ENCODE results near the gene CAMK1. TPM values are rescaled to one million over a fixed set of nuclear protein-coding genes. Genes with fewer than 3 reads are reported as not detected.

CAMK1 gene
- total RNA-seq, 1 experiment from 2014 or later, result 41.6 TPM

DNA sequence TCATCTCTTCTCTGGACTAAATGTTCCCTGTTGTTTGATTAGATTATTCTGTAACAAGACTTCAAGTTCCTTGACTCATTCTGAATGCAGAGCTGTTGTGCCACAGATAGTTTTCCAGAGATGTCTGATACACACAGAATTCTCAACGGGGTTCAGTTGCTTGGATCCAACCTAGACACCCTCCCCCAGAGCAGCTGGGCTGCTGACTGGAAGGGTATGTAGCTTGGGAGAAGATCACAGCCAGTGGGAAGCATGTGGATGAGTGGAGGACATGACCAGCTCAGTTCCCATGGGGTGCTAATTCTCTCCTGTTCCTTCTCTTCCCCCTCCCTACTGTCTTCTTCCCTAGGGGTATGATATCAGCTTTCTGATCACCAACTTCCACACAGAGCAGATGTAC is 33.7 kb upstream of the CAMK1 start:
- Histone ChIP-seq H3K27me3 (ENCODE audit: low read length) (no peaks in the 10 kb centered on the region), H3K9ac (ENCODE audit: low read length) (no peak overlapping the region), H3K79me2 (ENCODE audit: low read length) (0 out of 2 replicates have a peak, but pooled peaks cover 6% of the 10 kb centered on the region), H2AFZ (ENCODE audit: low read length) (no peak overlapping the region), H3K9me3 (ENCODE audit: low read length) (no peaks in the 10 kb centered on the region), H3K4me2 (ENCODE audit: low read depth, low read length, poor library complexity, severe bottlenecking) (no peak overlapping the region), H3K36me3 (ENCODE audit: insufficient read depth, low read length) (peaks cover 54% of the 10 kb centered on the region), H3K4me3 (ENCODE audit: low read length) (no peak overlapping the region), H3K27ac (ENCODE audit: low read length) (no peak overlapping the region), H4K20me1 (ENCODE audit: insufficient read depth, low read depth, low read length) (peaks cover 9% of the 10 kb centered on the region; the same call in 1 of the 2 replicates), H3K9me2 (replicated peaks; ENCODE audit: insufficient read depth, low read length) (no peaks in the 10 kb centered on the region), H3K4me1 (ENCODE audit: low read length) (peaks cover 3% of the 10 kb centered on the region; the same call in 1 of the 2 replicates)
- no peak for DNase-seq

DNA sequence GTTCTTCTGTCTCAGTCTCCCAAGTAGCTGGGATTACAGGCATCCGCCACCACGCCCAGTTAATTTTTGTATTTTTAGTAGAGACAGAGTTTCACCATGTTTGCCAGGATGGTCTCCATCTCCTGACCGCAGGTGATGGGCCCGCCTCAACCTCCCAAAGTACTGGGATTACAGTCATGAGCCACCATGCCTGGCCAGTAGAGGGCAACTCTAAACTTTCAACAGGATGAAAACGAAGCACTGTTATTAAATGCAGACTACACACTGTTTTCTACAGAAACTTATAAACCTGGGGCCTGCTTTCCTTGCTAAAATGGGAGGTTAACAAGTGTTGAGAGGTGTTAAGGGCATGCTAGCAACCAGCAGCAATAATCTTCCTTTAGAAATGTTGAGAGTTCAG is 30.8 kb upstream of the CAMK1 start:
- H3K79me2 ChIP-seq (ENCODE audit: low read length), result peaks cover 30% of the 10 kb centered on the region
- H3K27me3 ChIP-seq (ENCODE audit: low read length), result no peaks in the 10 kb centered on the region
- no peak overlapping the region for H3K4me2 ChIP-seq (ENCODE audit: low read depth, low read length, poor library complexity, severe bottlenecking)
- peaks cover 69% of the 10 kb centered on the region for H3K36me3 ChIP-seq (ENCODE audit: insufficient read depth, low read length)
- H4K20me1 ChIP-seq (ENCODE audit: insufficient read depth, low read depth, low read length), result peaks cover 13% of the 10 kb centered on the region
- no peaks in the 10 kb centered on the region for H3K9me3 ChIP-seq (ENCODE audit: low read length)
- H3K4me3 ChIP-seq (ENCODE audit: low read length), result no peak overlapping the region
- DNase-seq, result no peak
- no peaks in the 10 kb centered on the region; the same call in 1 of the 2 replicates for H3K4me1 ChIP-seq (ENCODE audit: low read length)
- H2AFZ ChIP-seq (ENCODE audit: low read length), result no peak overlapping the region
- H3K27ac ChIP-seq (ENCODE audit: low read length), result no peak overlapping the region
- H3K9me2 ChIP-seq (replicated peaks; ENCODE audit: insufficient read depth, low read length), result no peaks in the 10 kb centered on the region
- H3K9ac ChIP-seq (ENCODE audit: low read length), result no peak overlapping the region

DNA sequence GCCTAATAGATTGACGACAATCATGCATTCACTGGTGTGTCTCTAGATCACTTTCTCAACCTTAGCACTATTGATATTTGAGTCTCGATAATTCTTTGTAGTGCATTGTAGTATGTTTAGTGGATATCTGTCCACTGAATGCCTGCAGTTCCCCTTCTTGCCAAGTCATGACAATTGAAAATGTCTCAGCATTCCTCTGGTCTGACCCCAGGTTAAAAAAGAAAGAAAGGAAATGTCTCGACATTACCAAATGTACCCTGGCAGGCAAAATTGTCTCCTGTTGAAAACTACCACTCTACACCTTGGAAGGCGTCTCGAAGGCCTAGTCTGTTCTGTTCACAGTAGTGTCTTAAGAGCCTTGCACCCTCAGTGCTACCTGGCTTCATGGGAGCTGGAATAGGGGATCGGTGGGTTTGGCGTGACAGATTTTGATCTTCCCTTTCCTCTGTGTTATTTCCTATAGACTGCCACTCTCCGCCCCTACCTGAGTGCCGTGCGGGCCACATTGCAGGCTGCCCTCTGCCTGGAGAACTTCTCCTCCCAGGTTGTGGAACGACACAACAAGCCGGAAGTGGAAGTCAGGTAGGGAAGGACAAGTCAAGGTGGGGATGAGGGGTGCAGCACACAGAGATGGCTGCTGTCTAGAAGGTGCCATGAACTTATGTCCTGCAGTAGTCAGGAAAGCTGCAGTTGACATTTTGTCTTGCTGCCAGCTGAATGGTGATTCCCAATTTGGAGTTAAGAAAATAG is 27.6 kb upstream of the CAMK1 start:
- DNase-seq, result no peak
- Histone ChIP-seq H3K79me2 (ENCODE audit: low read length) (peaks cover 57% of the 10 kb centered on the region), H3K9me3 (ENCODE audit: low read length) (no peaks in the 10 kb centered on the region), H4K20me1 (ENCODE audit: insufficient read depth, low read depth, low read length) (peaks cover 30% of the 10 kb centered on the region), H3K9ac (ENCODE audit: low read length) (no peak overlapping the region), H3K27me3 (ENCODE audit: low read length) (no peaks in the 10 kb centered on the region), H3K27ac (ENCODE audit: low read length) (no peak overlapping the region), H3K9me2 (replicated peaks; ENCODE audit: insufficient read depth, low read length) (no peaks in the 10 kb centered on the region), H3K4me1 (ENCODE audit: low read length) (peaks cover 18% of the 10 kb centered on the region), H2AFZ (ENCODE audit: low read length) (no peak overlapping the region), H3K4me2 (ENCODE audit: low read depth, low read length, poor library complexity, severe bottlenecking) (no peak overlapping the region), H3K4me3 (ENCODE audit: low read length) (no peak overlapping the region), H3K36me3 (ENCODE audit: insufficient read depth, low read length) (peaks cover 51% of the 10 kb centered on the region)

DNA sequence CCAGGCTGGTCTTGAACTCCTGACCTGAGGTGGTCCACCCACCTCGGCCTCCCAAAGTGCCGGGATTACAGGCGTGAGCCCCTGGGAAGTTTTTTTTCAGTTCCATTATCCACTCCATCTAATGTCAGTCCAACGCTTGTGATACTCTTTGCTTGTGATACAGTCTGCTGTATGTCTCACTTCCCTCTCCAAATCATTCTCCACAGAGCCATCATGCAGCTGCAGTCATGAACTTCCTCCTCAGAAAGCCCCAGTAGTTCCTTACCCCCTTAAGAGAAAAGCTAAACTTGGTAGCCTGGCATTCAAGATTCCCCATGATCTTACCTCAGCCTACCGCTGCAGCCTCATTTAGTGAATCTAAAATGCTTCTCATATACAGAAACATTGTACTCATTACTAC is 25.5 kb upstream of the CAMK1 start:
- Histone ChIP-seq H3K4me3 (ENCODE audit: low read length) (no peak overlapping the region), H3K27ac (ENCODE audit: low read length) (no peak overlapping the region), H3K36me3 (ENCODE audit: insufficient read depth, low read length) (peaks cover 39% of the 10 kb centered on the region), H3K79me2 (ENCODE audit: low read length) (peaks cover 77% of the 10 kb centered on the region), H3K9ac (ENCODE audit: low read length) (no peak overlapping the region), H4K20me1 (ENCODE audit: insufficient read depth, low read depth, low read length) (peaks cover 26% of the 10 kb centered on the region), H3K4me1 (ENCODE audit: low read length) (peaks cover 30% of the 10 kb centered on the region), H3K9me3 (ENCODE audit: low read length) (no peaks in the 10 kb centered on the region), H2AFZ (ENCODE audit: low read length) (no peak overlapping the region), H3K9me2 (replicated peaks; ENCODE audit: insufficient read depth, low read length) (no peaks in the 10 kb centered on the region), H3K27me3 (ENCODE audit: low read length) (no peaks in the 10 kb centered on the region), H3K4me2 (ENCODE audit: low read depth, low read length, poor library complexity, severe bottlenecking) (no peak overlapping the region)
- no peak for DNase-seq

DNA sequence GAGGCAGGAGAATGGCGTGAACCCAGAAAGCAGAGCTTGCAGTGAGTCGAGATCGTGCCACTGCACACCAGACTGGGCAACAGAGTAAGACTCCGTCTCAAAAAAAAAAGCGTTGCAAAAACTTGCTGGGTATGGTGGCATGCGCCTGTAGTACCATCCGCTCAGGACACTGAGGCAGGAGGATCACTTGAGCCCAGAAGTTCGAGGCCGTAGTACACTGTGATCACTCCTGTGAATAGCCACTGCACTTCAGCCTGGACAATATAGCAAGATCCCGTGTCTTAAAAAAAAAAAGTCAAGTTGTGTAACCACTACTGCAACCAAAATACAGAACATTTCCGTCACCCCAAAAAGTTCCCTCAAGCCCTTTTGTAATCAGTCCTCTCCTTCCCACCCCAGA is 24.7 kb upstream of the CAMK1 start:
- Histone ChIP-seq H3K27ac (ENCODE audit: low read length) (no peak overlapping the region), H3K9me3 (ENCODE audit: low read length) (no peaks in the 10 kb centered on the region), H3K36me3 (ENCODE audit: insufficient read depth, low read length) (peaks cover 38% of the 10 kb centered on the region), H3K9ac (ENCODE audit: low read length) (no peak overlapping the region), H3K27me3 (ENCODE audit: low read length) (no peaks in the 10 kb centered on the region), H3K4me1 (ENCODE audit: low read length) (peaks cover 30% of the 10 kb centered on the region), H3K9me2 (replicated peaks; ENCODE audit: insufficient read depth, low read length) (no peaks in the 10 kb centered on the region), H4K20me1 (ENCODE audit: insufficient read depth, low read depth, low read length) (peaks cover 26% of the 10 kb centered on the region), H2AFZ (ENCODE audit: low read length) (no peak overlapping the region), H3K4me2 (ENCODE audit: low read depth, low read length, poor library complexity, severe bottlenecking) (peak overlapping the region; percentile 100), H3K79me2 (ENCODE audit: low read length) (peaks cover 71% of the 10 kb centered on the region), H3K4me3 (ENCODE audit: low read length) (peak overlapping the region; percentile 91; the same call in 1 of the 2 replicates)
- DNase-seq, result no peak

DNA sequence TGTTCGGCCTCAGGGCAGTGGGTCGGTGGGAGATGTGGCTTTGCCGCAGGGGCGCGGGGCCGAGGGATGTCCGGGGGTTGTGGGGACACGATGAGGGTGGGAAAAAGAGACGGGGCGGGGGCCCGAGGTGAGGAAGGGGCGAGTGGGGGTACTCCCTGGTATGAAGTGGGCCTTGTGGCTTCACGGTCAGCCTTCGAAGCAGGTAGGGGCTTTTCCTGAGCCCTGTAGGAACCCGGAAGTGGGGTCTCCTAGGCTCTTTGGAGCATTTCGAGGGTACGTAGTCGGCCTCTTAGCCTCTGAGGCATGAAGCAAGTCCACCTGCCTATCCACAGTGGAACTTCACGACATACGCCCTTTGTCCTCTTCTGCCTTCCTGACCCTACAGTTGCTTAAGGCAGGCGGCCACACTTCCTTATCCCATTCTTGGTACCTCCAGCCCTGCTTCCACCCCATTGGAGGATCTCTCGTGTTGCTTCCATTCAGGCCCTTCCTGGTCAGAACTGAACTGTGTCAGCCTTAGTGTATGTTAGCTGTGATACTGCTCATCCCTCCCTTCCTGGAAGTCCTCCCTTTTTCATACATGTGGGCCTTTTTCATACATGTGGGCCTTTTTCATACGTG is 23.5 kb upstream of the CAMK1 start:
- peak overlapping the region; percentile 93 for H3K27ac ChIP-seq (ENCODE audit: low read length)
- H3K4me3 ChIP-seq (ENCODE audit: low read length), result peak overlapping the region; percentile 91
- peaks cover 34% of the 10 kb centered on the region for H3K36me3 ChIP-seq (ENCODE audit: insufficient read depth, low read length)
- peak overlapping the region; percentile 100 for H3K9ac ChIP-seq (ENCODE audit: low read length)
- no peaks in the 10 kb centered on the region for H3K9me2 ChIP-seq (replicated peaks; ENCODE audit: insufficient read depth, low read length)
- no peaks in the 10 kb centered on the region for H3K9me3 ChIP-seq (ENCODE audit: low read length)
- peak; percentile 68 for DNase-seq
- peaks cover 30% of the 10 kb centered on the region for H3K4me1 ChIP-seq (ENCODE audit: low read length)
- peaks cover 70% of the 10 kb centered on the region for H3K79me2 ChIP-seq (ENCODE audit: low read length)
- peak overlapping the region; percentile 100 for H3K4me2 ChIP-seq (ENCODE audit: low read depth, low read length, poor library complexity, severe bottlenecking)
- no peaks in the 10 kb centered on the region for H3K27me3 ChIP-seq (ENCODE audit: low read length)
- H2AFZ ChIP-seq (ENCODE audit: low read length), result peak overlapping the region; percentile 73; the same call in 1 of the 2 replicates
- peaks cover 21% of the 10 kb centered on the region; the same call in 1 of the 2 replicates for H4K20me1 ChIP-seq (ENCODE audit: insufficient read depth, low read depth, low read length)

DNA sequence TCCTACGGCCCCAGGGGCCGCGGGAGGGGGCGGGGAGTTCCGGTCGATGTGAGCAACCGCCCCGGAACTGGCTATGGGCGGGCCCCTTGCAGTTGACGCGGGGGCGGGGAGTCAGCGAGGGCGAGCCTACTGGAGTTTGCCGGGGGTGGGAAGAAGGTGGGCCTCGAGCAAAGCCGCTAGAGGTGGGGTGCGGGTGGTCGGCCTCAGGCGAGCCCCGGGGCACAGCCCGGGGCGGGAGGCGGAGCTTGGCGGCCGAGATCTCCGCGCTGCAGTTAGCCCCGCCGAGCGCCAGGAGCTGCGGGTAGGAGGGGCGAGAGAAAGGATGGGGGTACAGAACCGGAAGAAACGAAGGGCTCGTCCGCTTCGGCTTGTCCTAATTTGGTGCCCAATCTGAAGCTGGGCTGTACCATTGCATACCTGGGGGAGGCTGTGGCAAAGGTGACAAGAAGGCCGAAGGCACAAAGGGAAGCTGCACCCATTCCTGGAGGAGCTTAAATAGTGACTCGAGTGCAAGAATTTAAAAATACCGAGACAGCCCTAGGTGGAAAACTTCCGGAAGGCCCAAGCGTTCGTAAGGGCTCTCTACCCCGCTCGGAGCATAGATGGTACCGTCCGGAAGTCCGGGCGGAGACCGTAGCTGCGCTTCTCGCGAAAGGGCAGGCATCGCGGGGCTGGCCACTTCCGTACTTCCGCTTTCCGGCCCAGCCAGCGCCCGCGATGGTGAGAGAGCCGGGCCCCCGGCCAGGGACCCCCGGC is 22.8 kb upstream of the CAMK1 start, which contains the start of the genes ARPC4 and TADA3:
ARPC4 (plus strand) TSS at position 678 of the 756 bp plus-strand sequence; CDS start at position 718, 40 bp downstream.
TADA3 (minus strand) TSS at position 69 of the 756 bp plus-strand sequence. CDS start 1,007 bp downstream, outside the sequence.
- peak within 1 kb of the TSS; percentile 100 for H3K9ac ChIP-seq (ENCODE audit: low read length)
- peak within 1 kb of the TSS; percentile 100 for H3K4me2 ChIP-seq (ENCODE audit: low read depth, low read length, poor library complexity, severe bottlenecking)
- H3K27ac ChIP-seq (ENCODE audit: low read length), result peak within 1 kb of the TSS; percentile 93
- H3K9me3 ChIP-seq (ENCODE audit: low read length), result no peaks in the 10 kb centered on the region
- peak within 1 kb of the TSS; percentile 73; the same call in 1 of the 2 replicates for H2AFZ ChIP-seq (ENCODE audit: low read length)
- peaks cover 30% of the 10 kb centered on the region for H3K4me1 ChIP-seq (ENCODE audit: low read length)
- peak; percentile 97 for DNase-seq
- peaks cover 21% of the 10 kb centered on the region; the same call in 1 of the 2 replicates for H4K20me1 ChIP-seq (ENCODE audit: insufficient read depth, low read depth, low read length)
- peak within 1 kb of the TSS; percentile 91 for H3K4me3 ChIP-seq (ENCODE audit: low read length)
- H3K79me2 ChIP-seq (ENCODE audit: low read length), result peaks cover 65% of the 10 kb centered on the region
- no peaks in the 10 kb centered on the region for H3K27me3 ChIP-seq (ENCODE audit: low read length)
- no peaks in the 10 kb centered on the region for H3K9me2 ChIP-seq (replicated peaks; ENCODE audit: insufficient read depth, low read length)
- peaks cover 27% of the 10 kb centered on the region for H3K36me3 ChIP-seq (ENCODE audit: insufficient read depth, low read length)
